ENCODE data around the gene KIF5C.

Gene KIF5C

DNA sequence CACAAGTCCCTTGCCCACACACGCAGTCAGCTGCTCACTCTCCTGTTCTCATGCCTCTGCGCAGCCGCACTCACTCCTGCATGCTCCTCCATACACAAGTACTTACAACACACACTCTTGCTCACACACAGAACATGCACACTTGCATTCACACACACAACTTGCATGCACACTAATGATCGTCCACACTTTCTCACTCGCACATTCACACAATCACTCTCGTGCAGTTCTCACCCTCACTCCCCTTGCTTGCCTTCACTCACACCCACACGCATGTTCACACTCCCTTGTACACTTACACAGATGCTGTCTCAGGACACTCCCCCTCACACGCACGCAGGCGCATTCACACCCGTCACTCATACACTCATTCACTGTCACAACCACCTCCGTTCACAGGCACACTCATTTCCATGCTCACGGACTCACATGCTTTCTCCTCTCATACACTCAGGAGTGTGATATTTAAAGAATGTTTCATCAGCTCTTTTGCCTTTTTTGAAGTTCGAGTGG is 127.4 kb downstream of the KIF5C start:
- DNase-seq (ENCODE audit: low spot score), result no peak
- H3K27ac ChIP-seq (replicated peaks; ENCODE audit: low read length), result no peak overlapping the region
- no peaks in the 10 kb centered on the region for H3K27me3 ChIP-seq (ENCODE audit: control insufficient read depth in 3 of 3, insufficient read depth in 3 of 3, low read depth in 1 of 3, low read length in 3 of 3)
- H3K4me3 ChIP-seq (ENCODE audit: low read length in 2 of 2), result peak overlapping the region in 1 of 2 donors; percentile 0
- no peak overlapping the region for H4K8ac ChIP-seq (ENCODE audit: low read depth, low read length)
- peaks cover 16 to 17% of the 10 kb centered on the region in 2 donors for H3K9me3 ChIP-seq (replicated peaks in 1 of 2; ENCODE audit: control insufficient read depth in 2 of 2, insufficient read depth in 1 of 2, low read depth in 1 of 2, low read length in 2 of 2)
- no peak overlapping the region for H3K4me2 ChIP-seq (ENCODE audit: insufficient read depth, low read length, poor library complexity, severe bottlenecking)
- H2BK120ac ChIP-seq (ENCODE audit: low read depth, low read length), result no peak overlapping the region
- no peak overlapping the region for H2BK12ac ChIP-seq (ENCODE audit: low read length)
- no peak overlapping the region for H3K4ac ChIP-seq (ENCODE audit: low read length)
- no peak overlapping the region for H2AK5ac ChIP-seq (ENCODE audit: low read depth, low read length)
- peak overlapping the region; percentile 45 for H3K23ac ChIP-seq (ENCODE audit: low read depth, low read length, poor library complexity)
- H3K14ac ChIP-seq (ENCODE audit: low read length), result peak overlapping the region; percentile 10
- H2BK5ac ChIP-seq (ENCODE audit: low read length), result no peak overlapping the region
- 100% methylated on average over 3 of the region's 14 CpGs; no CpG with 5 or more reads in 1 of the 2 donors for WGBS, 2 donors (ENCODE audit: extremely low coverage in 2 of 2, insufficient read length in 2 of 2, insufficient replicate concordance in 1 of 2)
- no peak overlapping the region for H2BK15ac ChIP-seq (ENCODE audit: low read length)
- no peak overlapping the region for H4K91ac ChIP-seq (ENCODE audit: low read depth, low read length, poor library complexity)
- no peak overlapping the region for H3K18ac ChIP-seq (ENCODE audit: low read length)
- peak overlapping the region; percentile 51 for H3K9ac ChIP-seq (ENCODE audit: low read depth, low read length, poor library complexity)
- peaks cover 0 to 11% of the 10 kb centered on the region in 2 donors for H3K4me1 ChIP-seq (ENCODE audit: control insufficient read depth in 2 of 2, insufficient read depth in 1 of 2, low read depth in 1 of 2, low read length in 2 of 2)
- H3K79me1 ChIP-seq (ENCODE audit: low read depth, low read length), result no peaks in the 10 kb centered on the region
- H2AFZ ChIP-seq (ENCODE audit: low read length), result no peak overlapping the region
- peaks cover 42 to 97% of the 10 kb centered on the region in 2 donors for H3K36me3 ChIP-seq (replicated peaks in 1 of 2; ENCODE audit: control insufficient read depth in 2 of 2, insufficient read depth in 2 of 2, low read length in 2 of 2)

DNA sequence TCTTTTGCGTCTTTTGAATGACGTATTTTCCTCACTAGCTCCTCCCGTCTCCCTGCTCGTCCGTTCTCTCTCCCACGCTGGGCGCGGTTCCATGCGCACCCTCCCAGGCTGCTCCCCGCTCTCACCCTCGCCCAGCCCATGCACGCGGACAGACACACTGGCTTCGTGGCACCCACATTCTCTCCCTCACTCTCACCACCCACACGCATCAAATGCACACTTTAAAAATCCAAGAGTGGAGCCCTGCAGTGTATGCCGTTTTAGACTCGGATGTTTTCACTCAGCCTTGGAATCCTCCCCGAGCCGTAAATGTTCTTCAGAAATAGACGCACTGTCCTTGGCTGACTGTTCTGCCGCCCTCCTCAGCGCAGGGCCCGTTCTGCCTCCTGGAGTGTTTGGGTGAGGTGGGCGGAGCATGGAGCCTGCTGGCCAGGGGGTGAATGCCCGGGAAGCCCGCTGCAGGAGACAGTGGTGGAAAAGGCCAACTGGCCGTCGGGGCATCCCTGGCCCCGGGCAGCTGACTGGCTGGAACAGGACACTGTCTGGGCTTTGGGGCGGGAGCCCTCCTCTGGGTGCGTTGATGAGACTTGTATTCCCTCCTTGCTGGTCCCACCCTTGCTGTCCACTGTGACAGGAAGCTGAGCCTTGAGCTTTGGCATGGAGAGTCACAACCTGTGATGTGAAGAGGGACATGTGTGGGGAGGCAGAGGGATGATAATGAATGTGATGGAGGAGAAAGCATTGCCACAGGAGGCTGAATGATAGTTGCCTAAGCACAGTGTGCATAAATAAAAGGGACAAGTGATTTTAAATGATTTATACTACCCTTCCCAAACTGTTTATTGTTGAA is 128.1 kb downstream of the KIF5C start:
- Histone ChIP-seq H3K14ac (ENCODE audit: low read length) (no peak overlapping the region), H3K4me2 (ENCODE audit: insufficient read depth, low read length, poor library complexity, severe bottlenecking) (no peak overlapping the region), H2BK120ac (ENCODE audit: low read depth, low read length) (no peak overlapping the region), H2BK12ac (ENCODE audit: low read length) (no peak overlapping the region), H4K91ac (ENCODE audit: low read depth, low read length, poor library complexity) (no peak overlapping the region), H2BK5ac (ENCODE audit: low read length) (no peak overlapping the region), H3K9ac (ENCODE audit: low read depth, low read length, poor library complexity) (no peak overlapping the region), H3K9me3 (replicated peaks in 1 of 2; ENCODE audit: control insufficient read depth in 2 of 2, insufficient read depth in 1 of 2, low read depth in 1 of 2, low read length in 2 of 2) (peaks cover 16 to 17% of the 10 kb centered on the region in 2 donors), H3K23ac (ENCODE audit: low read depth, low read length, poor library complexity) (no peak overlapping the region), H3K27ac (replicated peaks; ENCODE audit: low read length) (no peak overlapping the region), H2BK15ac (ENCODE audit: low read length) (no peak overlapping the region), H3K18ac (ENCODE audit: low read length) (no peak overlapping the region), H3K4me3 (ENCODE audit: low read length in 2 of 2) (no peak overlapping the region), H2AFZ (ENCODE audit: low read length) (no peak overlapping the region), H3K4me1 (ENCODE audit: control insufficient read depth in 2 of 2, insufficient read depth in 1 of 2, low read depth in 1 of 2, low read length in 2 of 2) (peaks cover 0 to 11% of the 10 kb centered on the region in 2 donors), H2AK5ac (ENCODE audit: low read depth, low read length) (no peak overlapping the region), H3K36me3 (replicated peaks in 1 of 2; ENCODE audit: control insufficient read depth in 2 of 2, insufficient read depth in 2 of 2, low read length in 2 of 2) (peaks cover 44 to 97% of the 10 kb centered on the region in 2 donors), H3K79me1 (ENCODE audit: low read depth, low read length) (no peaks in the 10 kb centered on the region), H4K8ac (ENCODE audit: low read depth, low read length) (no peak overlapping the region), H3K27me3 (ENCODE audit: control insufficient read depth in 3 of 3, insufficient read depth in 3 of 3, low read depth in 1 of 3, low read length in 3 of 3) (no peaks in the 10 kb centered on the region), H3K4ac (ENCODE audit: low read length) (no peak overlapping the region)
- DNase-seq (ENCODE audit: low spot score), result no peak
- no CpG with 5 or more reads among the region's 31 CpGs for WGBS, 2 donors (ENCODE audit: extremely low coverage in 2 of 2, insufficient read length in 2 of 2, insufficient replicate concordance in 1 of 2)

DNA sequence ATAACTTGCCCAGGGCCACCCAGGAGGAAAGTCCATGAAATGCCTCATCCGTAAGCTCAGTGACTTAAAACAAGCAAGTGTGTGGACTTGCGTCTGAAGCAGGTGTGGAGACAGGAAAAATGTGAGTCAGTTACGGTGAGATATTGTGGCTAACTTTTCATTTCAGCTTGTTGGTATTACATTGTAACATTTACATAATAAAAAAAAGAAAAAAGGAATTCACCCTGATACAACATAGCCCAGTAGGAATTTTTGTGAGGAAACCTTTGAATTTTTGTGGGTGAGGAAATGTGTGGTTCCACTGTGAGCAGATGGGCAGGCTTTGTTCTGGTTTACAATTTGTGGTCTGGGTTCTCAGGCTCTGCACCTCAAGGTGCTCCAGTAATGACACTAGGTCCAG is 129.8 kb downstream of the KIF5C start:
- no peak overlapping the region for H3K4me2 ChIP-seq (ENCODE audit: insufficient read depth, low read length, poor library complexity, severe bottlenecking)
- H3K36me3 ChIP-seq (replicated peaks in 1 of 2; ENCODE audit: control insufficient read depth in 2 of 2, insufficient read depth in 2 of 2, low read length in 2 of 2), result peaks cover 44 to 97% of the 10 kb centered on the region in 2 donors
- H3K18ac ChIP-seq (ENCODE audit: low read length), result no peak overlapping the region
- no peak overlapping the region for H3K14ac ChIP-seq (ENCODE audit: low read length)
- no peaks in the 10 kb centered on the region for H3K79me1 ChIP-seq (ENCODE audit: low read depth, low read length)
- H4K91ac ChIP-seq (ENCODE audit: low read depth, low read length, poor library complexity), result no peak overlapping the region
- WGBS, 2 donors (ENCODE audit: extremely low coverage in 2 of 2, insufficient read length in 2 of 2, insufficient replicate concordance in 1 of 2), result no CpG with 5 or more reads among the region's 3 CpGs
- no peak overlapping the region for H2BK12ac ChIP-seq (ENCODE audit: low read length)
- no peak overlapping the region for H2BK15ac ChIP-seq (ENCODE audit: low read length)
- H2BK5ac ChIP-seq (ENCODE audit: low read length), result no peak overlapping the region
- H3K4ac ChIP-seq (ENCODE audit: low read length), result no peak overlapping the region
- no peak overlapping the region for H2AK5ac ChIP-seq (ENCODE audit: low read depth, low read length)
- DNase-seq (ENCODE audit: low spot score), result no peak
- H3K9me3 ChIP-seq (replicated peaks in 1 of 2; ENCODE audit: control insufficient read depth in 2 of 2, insufficient read depth in 1 of 2, low read depth in 1 of 2, low read length in 2 of 2), result peaks cover 16 to 17% of the 10 kb centered on the region in 2 donors
- H3K9ac ChIP-seq (ENCODE audit: low read depth, low read length, poor library complexity), result no peak overlapping the region
- H2AFZ ChIP-seq (ENCODE audit: low read length), result no peak overlapping the region
- no peak overlapping the region for H3K4me3 ChIP-seq (ENCODE audit: low read length in 2 of 2)
- no peak overlapping the region for H4K8ac ChIP-seq (ENCODE audit: low read depth, low read length)
- H3K23ac ChIP-seq (ENCODE audit: low read depth, low read length, poor library complexity), result no peak overlapping the region
- peaks cover 0 to 2% of the 10 kb centered on the region in 2 donors for H3K4me1 ChIP-seq (ENCODE audit: control insufficient read depth in 2 of 2, insufficient read depth in 1 of 2, low read depth in 1 of 2, low read length in 2 of 2)
- H2BK120ac ChIP-seq (ENCODE audit: low read depth, low read length), result no peak overlapping the region
- H3K27me3 ChIP-seq (ENCODE audit: control insufficient read depth in 3 of 3, insufficient read depth in 3 of 3, low read depth in 1 of 3, low read length in 3 of 3), result no peaks in the 10 kb centered on the region
- H3K27ac ChIP-seq (replicated peaks; ENCODE audit: low read length), result no peak overlapping the region

DNA sequence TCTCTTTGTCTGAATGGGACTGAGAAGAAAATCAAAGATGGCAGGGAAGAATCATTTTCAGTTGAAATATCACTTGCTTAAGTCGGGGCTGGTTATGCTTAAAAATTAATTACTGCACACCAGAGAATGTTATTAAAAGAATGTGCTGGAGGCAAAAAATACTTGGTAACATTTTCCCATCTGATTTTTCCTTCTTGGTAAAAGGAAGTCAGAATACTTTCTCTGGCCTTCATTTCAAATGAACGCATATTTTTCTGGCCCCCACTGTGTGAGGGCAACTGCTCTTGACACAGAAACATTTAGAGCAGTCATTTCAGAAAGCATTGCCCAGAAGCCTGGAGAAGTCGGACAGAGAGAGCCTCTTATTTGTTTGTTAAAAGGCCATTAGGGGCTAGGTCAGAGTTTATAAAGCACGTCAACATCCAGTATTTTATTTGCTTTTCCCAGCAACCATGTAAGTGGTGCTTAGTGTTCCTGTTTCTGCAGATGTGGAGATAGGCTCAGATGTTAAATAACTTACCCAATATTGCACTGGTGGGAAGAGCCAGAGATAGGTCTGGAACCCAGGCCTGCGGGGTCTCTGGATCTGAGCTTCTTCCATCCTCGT is 130.5 kb downstream of the KIF5C start:
- peaks cover 50 to 97% of the 10 kb centered on the region in 2 donors for H3K36me3 ChIP-seq (replicated peaks in 1 of 2; ENCODE audit: control insufficient read depth in 2 of 2, insufficient read depth in 2 of 2, low read length in 2 of 2)
- no peak for DNase-seq (ENCODE audit: low spot score)

More for the DNA sequence above, 130.5 kb downstream of the KIF5C start:
- Histone ChIP-seq H4K91ac (ENCODE audit: low read depth, low read length, poor library complexity) (no peak overlapping the region), H3K79me1 (ENCODE audit: low read depth, low read length) (no peaks in the 10 kb centered on the region), H3K18ac (ENCODE audit: low read length) (no peak overlapping the region), H2BK5ac (ENCODE audit: low read length) (no peak overlapping the region), H2AK5ac (ENCODE audit: low read depth, low read length) (no peak overlapping the region), H2BK12ac (ENCODE audit: low read length) (no peak overlapping the region), H2AFZ (ENCODE audit: low read length) (no peak overlapping the region), H4K8ac (ENCODE audit: low read depth, low read length) (no peak overlapping the region), H3K27me3 (ENCODE audit: control insufficient read depth in 3 of 3, insufficient read depth in 3 of 3, low read depth in 1 of 3, low read length in 3 of 3) (no peaks in the 10 kb centered on the region), H3K4ac (ENCODE audit: low read length) (no peak overlapping the region), H3K4me1 (ENCODE audit: control insufficient read depth in 2 of 2, insufficient read depth in 1 of 2, low read depth in 1 of 2, low read length in 2 of 2) (peaks cover 0 to 1% of the 10 kb centered on the region in 2 donors), H3K9me3 (replicated peaks in 1 of 2; ENCODE audit: control insufficient read depth in 2 of 2, insufficient read depth in 1 of 2, low read depth in 1 of 2, low read length in 2 of 2) (peaks cover 16 to 17% of the 10 kb centered on the region in 2 donors), H2BK120ac (ENCODE audit: low read depth, low read length) (no peak overlapping the region), H3K4me3 (ENCODE audit: low read length in 2 of 2) (no peak overlapping the region), H3K27ac (replicated peaks; ENCODE audit: low read length) (no peak overlapping the region), H2BK15ac (ENCODE audit: low read length) (no peak overlapping the region), H3K9ac (ENCODE audit: low read depth, low read length, poor library complexity) (no peak overlapping the region), H3K14ac (ENCODE audit: low read length) (no peak overlapping the region), H3K4me2 (ENCODE audit: insufficient read depth, low read length, poor library complexity, severe bottlenecking) (no peak overlapping the region), H3K23ac (ENCODE audit: low read depth, low read length, poor library complexity) (no peak overlapping the region)
- no CpG with 5 or more reads among the region's 6 CpGs for WGBS, 2 donors (ENCODE audit: extremely low coverage in 2 of 2, insufficient read length in 2 of 2, insufficient replicate concordance in 1 of 2)
